Measurements from ENCODE around the gene ALDH16A1. TPM values are rescaled to one million over a fixed set of nuclear protein-coding genes. Genes with fewer than 3 reads are reported as not detected.

ALDH16A1 gene
- total and polyA plus RNA-seq, 10 donors: 38.7 to 99.9 (median 49.9) TPM

DNA sequence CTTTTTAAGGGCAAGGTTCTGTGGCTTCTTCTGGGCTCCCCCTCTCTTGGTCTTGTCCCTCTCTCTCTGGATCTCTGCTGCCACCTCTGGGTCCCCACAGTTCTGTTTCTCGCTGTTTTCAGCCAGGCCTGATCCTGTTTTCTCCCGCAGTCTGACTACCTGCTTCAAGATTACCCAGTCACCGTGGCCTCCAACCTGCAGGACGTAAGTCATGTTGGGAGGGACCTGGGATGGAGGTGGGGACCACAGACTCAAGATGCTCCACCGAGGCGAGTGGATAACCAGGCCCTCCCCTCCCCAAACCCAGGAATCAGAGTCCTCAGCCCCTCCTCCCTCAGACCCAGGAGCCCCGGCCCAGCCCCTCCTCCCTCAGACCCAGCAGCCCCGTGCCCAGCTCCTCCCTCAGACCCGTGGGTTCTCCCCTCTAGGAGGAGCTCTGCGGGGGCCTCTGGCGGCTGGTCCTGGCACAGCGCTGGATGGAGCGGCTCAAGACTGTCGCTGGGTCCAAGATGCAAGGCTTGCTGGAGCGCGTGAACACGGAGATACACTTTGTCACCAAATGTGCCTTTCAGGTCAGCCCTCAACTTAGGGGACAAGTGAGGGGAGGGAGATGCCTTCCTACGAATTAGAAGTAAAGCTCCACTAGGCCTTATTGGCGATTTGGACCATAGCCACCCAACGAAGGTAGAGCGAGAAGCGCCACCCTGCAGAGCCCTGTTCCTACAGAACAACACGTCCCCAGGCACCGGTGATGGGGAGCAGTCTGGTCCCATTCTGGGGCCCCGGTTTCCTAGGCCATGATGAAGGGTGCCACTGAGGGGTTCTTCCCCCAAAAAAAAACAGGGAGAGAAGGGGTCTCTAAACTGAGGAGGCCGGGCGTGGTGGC lies 23.2 kb downstream of the ALDH16A1 start:
- H3K9me3 ChIP-seq: no peaks in the 10 kb centered on the region
- TF ChIP-seq POLR2A (IDR thresholded peaks at IDR 0.05) (no peak), POLR2AphosphoS5 (IDR thresholded peaks at IDR 0.05) (peak in 1 of 3 donors; percentile 35)
- TF ChIP-seq, protein P1, sequence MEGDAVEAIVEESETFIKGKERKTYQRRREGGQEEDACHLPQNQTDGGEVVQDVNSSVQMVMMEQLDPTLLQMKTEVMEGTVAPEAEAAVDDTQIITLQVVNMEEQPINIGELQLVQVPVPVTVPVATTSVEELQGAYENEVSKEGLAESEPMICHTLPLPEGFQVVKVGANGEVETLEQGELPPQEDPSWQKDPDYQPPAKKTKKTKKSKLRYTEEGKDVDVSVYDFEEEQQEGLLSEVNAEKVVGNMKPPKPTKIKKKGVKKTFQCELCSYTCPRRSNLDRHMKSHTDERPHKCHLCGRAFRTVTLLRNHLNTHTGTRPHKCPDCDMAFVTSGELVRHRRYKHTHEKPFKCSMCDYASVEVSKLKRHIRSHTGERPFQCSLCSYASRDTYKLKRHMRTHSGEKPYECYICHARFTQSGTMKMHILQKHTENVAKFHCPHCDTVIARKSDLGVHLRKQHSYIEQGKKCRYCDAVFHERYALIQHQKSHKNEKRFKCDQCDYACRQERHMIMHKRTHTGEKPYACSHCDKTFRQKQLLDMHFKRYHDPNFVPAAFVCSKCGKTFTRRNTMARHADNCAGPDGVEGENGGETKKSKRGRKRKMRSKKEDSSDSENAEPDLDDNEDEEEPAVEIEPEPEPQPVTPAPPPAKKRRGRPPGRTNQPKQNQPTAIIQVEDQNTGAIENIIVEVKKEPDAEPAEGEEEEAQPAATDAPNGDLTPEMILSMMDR (IDR thresholded peaks at IDR 0.05 in 8 of 11, conservative IDR thresholded peaks at IDR 0.05 in 3 of 11): peak in 8 of 11 experiments; percentile 21 to 68 (median 46)
- intact Hi-C loops (cut with DNase I; ENCODE audit: low total_unique reads): no loop called here
- peak overlapping the region in 2 of 8 donors; percentile 58 to 74 for H3K4me3 ChIP-seq
- H3K27me3 ChIP-seq (replicated peaks in 1 of 7): no peaks in the 10 kb centered on the region
- peak overlapping the region in 6 of 8 donors; percentile 36 to 95 (median 90) for H3K27ac ChIP-seq
- no peak for DNase-seq
- H3K4me1 ChIP-seq: peaks cover 11 to 87% (median 47%) of the 10 kb centered on the region in 6 donors
- H3K36me3 ChIP-seq: peaks cover 0 to 31% (median 3%) of the 10 kb centered on the region in 6 donors
- WGBS, 5 donors: 51 to 64% (median 55%) methylated on average over 25 to 27 of the region's 27 CpGs

DNA sequence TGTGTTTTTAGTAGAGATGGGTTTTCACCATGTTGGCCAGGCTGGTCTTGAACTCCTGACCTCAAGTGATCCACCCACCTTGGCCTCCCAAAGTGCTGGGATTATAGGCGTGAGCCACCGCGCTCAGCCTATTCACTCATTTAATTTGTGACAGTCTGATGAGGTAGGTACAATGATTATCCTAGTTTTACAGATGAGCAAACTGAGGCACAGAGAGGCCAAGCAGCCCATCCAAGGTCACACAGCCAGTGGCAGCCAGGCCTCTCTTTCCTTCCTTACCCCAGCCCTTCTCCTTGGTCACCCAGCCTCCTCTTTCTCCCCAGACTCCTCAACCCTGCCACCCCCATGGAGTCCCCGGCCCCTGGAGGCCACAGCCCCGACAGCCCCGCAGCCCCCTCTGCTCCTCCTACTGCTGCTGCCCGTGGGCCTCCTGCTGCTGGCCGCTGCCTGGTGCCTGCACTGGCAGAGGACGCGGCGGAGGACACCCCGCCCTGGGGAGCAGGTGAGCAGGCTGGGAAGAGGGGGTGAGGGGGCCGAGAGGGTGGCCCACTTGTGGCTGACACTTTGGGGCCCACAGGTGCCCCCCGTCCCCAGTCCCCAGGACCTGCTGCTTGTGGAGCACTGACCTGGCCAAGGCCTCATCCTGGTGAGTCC lies 27.1 kb downstream of the ALDH16A1 start:
- Histone ChIP-seq H3K9me3 (no peaks in the 10 kb centered on the region), H3K36me3 (peaks cover 0 to 68% (median 11%) of the 10 kb centered on the region in 6 donors), H3K27ac (peak overlapping the region in 1 of 8 donors; percentile 13), H3K27me3 (replicated peaks in 1 of 7) (no peaks in the 10 kb centered on the region), H3K4me3 (no peak overlapping the region), H3K4me1 (peaks cover 0 to 52% (median 25%) of the 10 kb centered on the region in 6 donors)
- intact Hi-C loops (cut with DNase I; ENCODE audit: low total_unique reads): no loop called here
- DNase-seq: no peak
- 86 to 97% (median 94%) methylated on average over 14 of the region's 14 CpGs for WGBS, 5 donors
- TF ChIP-seq POLR2AphosphoS5 (IDR thresholded peaks at IDR 0.05): peak in 1 of 3 donors; percentile 11
- TF ChIP-seq, protein P1 (IDR thresholded peaks at IDR 0.05 in 8 of 11, conservative IDR thresholded peaks at IDR 0.05 in 3 of 11): no peak

DNA sequence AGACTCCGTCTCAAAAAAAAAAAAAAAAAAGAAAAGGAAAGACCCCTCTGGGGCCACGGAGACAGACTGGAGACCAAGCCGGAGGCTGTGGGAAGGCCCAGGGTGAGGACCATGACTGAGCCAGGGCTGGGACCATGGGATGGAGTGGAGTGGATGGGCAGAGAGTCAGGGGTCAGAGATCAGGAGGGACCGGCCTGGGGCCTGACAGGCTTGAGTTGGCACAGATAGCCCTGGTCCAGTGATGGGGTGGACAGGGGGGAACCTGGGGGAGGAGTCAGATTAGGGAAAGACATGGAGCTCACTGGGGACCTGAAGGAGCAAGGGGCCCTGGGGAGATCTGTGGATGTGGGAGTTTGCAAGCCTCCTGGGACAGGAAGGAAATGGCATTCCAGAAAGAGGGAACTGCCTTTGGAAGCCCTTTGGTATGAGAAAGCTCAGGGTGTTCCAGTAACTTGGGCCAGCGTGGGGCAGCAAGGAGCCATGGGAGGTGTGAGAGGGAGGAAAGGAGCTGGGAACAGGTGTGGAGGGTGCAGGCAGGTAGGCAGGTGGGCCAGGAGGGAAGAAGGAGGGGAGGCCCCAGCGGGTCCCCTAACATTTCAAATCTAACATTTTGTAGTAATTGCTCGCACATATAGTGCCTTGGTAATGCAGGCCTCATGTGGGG lies 28.1 kb downstream of the ALDH16A1 start:
- 83 to 92% (median 89%) methylated on average over 7 of the region's 7 CpGs for WGBS, 5 donors
- Histone ChIP-seq H3K27ac (no peak overlapping the region), H3K4me3 (no peak overlapping the region), H3K27me3 (replicated peaks in 1 of 7) (no peaks in the 10 kb centered on the region), H3K9me3 (no peaks in the 10 kb centered on the region), H3K4me1 (peaks cover 0 to 43% (median 14%) of the 10 kb centered on the region in 6 donors), H3K36me3 (peaks cover 0 to 78% (median 11%) of the 10 kb centered on the region in 6 donors)
- TF ChIP-seq POLR2A (IDR thresholded peaks at IDR 0.05): no peak
- TF ChIP-seq, protein P1 (IDR thresholded peaks at IDR 0.05 in 8 of 11, conservative IDR thresholded peaks at IDR 0.05 in 3 of 11): no peak
- TF ChIP-seq POLR2AphosphoS5 (IDR thresholded peaks at IDR 0.05): no peak
- intact Hi-C loops (cut with DNase I; ENCODE audit: low total_unique reads): no loop called here
- no peak for DNase-seq
